Activated T-cell treated with anti-CD3 and anti-CD28 coated beads for 48 hours (primary cell): ENCODE data around the gene PTPN14.
"Not testable (repeated sequence)": the region's sequence is repeated elsewhere in the genome, so short reads cannot be mapped to it uniquely, and the experiment has no call there.

Source experiments
- DNase-seq: peaks from one replicate; pipeline ENCODE4 v3.0.0-alpha.2; 2020; ENCODE audit warnings: low read depth

PTPN14 gene

GRCh38 chr1:214510914-214511638, 40.3 kb downstream of the PTPN14 start:
- no peak for DNase-seq

- no peak for DNase-seq
These were observed 40.9 kb downstream of the PTPN14 start for GRCh38 chr1:214510477-214510876.

GRCh38 chr1:214509622-214510021, 41.8 kb downstream of the PTPN14 start:
- DNase-seq, result not testable (repeated sequence)

GRCh38 chr1:214506972-214507431, 44.4 kb downstream of the PTPN14 start:
- no peak for DNase-seq

GRCh38 chr1:214505134-214505533, 46.3 kb downstream of the PTPN14 start:
- no peak for DNase-seq

GRCh38 chr1:214504330-214504729, 47.1 kb downstream of the PTPN14 start:
- no peak for DNase-seq

GRCh38 chr1:214503553-214503952, 47.8 kb downstream of the PTPN14 start:
- no peak for DNase-seq

GRCh38 chr1:214500340-214501055, 50.9 kb downstream of the PTPN14 start:
- DNase-seq, result no peak

- DNase-seq, result no peak
These were observed 51.7 kb downstream of the PTPN14 start for GRCh38 chr1:214499732-214500131.

GRCh38 chr1:214498021-214498420, 53.4 kb downstream of the PTPN14 start:
- no peak for DNase-seq

- DNase-seq, result no peak
These were observed 55.3 kb downstream of the PTPN14 start for GRCh38 chr1:214496126-214496525.

- no peak for DNase-seq
These were observed 56.7 kb downstream of the PTPN14 start for GRCh38 chr1:214494706-214495105.

- DNase-seq, result not testable (repeated sequence)
These were observed 57.2 kb downstream of the PTPN14 start for GRCh38 chr1:214494179-214494578.

GRCh38 chr1:214493126-214493796, 58.1 kb downstream of the PTPN14 start:
- no peak for DNase-seq

GRCh38 chr1:214492401-214493075, 58.9 kb downstream of the PTPN14 start:
- no peak for DNase-seq

- no peak for DNase-seq
These were observed 59.8 kb downstream of the PTPN14 start for GRCh38 chr1:214491468-214492146.

GRCh38 chr1:214485151-214485550, 66.3 kb downstream of the PTPN14 start:
- DNase-seq, result no peak

GRCh38 chr1:214483180-214483579, 68.2 kb downstream of the PTPN14 start:
- not testable (repeated sequence) for DNase-seq

- not testable (repeated sequence) for DNase-seq
These were observed 69.3 kb downstream of the PTPN14 start for GRCh38 chr1:214481983-214482634.

- DNase-seq, result no peak
These were observed 74.2 kb downstream of the PTPN14 start for GRCh38 chr1:214476986-214477870.
